Measurements from ENCODE around the gene ZNF813. TPM values are rescaled to one million over a fixed set of nuclear protein-coding genes. Genes with fewer than 3 reads are reported as not detected.
"Not testable (repeated sequence)": the region's sequence is repeated elsewhere in the genome, so short reads cannot be mapped to it uniquely, and the experiment has no call there.

Gene ZNF813
- total and polyA plus RNA-seq, 10 donors = 1.1 to 7.5 (median 4.4) TPM

- H3K4me3 ChIP-seq = peak overlapping the region in 1 of 8 donors; percentile 27
- DNase-seq = no peak
- WGBS, 5 donors = 13 to 22% (median 17%) methylated on average over 18 to 19 of the region's 19 CpGs
- TF ChIP-seq POLR2AphosphoS5 (IDR thresholded peaks at IDR 0.05) (no peak), POLR2A (IDR thresholded peaks at IDR 0.05) (no peak)
- TF ChIP-seq, protein P1, sequence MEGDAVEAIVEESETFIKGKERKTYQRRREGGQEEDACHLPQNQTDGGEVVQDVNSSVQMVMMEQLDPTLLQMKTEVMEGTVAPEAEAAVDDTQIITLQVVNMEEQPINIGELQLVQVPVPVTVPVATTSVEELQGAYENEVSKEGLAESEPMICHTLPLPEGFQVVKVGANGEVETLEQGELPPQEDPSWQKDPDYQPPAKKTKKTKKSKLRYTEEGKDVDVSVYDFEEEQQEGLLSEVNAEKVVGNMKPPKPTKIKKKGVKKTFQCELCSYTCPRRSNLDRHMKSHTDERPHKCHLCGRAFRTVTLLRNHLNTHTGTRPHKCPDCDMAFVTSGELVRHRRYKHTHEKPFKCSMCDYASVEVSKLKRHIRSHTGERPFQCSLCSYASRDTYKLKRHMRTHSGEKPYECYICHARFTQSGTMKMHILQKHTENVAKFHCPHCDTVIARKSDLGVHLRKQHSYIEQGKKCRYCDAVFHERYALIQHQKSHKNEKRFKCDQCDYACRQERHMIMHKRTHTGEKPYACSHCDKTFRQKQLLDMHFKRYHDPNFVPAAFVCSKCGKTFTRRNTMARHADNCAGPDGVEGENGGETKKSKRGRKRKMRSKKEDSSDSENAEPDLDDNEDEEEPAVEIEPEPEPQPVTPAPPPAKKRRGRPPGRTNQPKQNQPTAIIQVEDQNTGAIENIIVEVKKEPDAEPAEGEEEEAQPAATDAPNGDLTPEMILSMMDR (IDR thresholded peaks at IDR 0.05 in 8 of 11, conservative IDR thresholded peaks at IDR 0.05 in 3 of 11) = no peak
- H3K9me3 ChIP-seq = peaks cover 0 to 67% (median 42%) of the 10 kb centered on the region in 8 donors
- H3K36me3 ChIP-seq = no peaks in the 10 kb centered on the region
- H3K4me1 ChIP-seq = peaks cover 0 to 15% (median 10%) of the 10 kb centered on the region in 6 donors
- peaks cover 0 to 22% (median 0%) of the 10 kb centered on the region in 7 donors for H3K27me3 ChIP-seq (replicated peaks in 1 of 7)
- no peak overlapping the region for H3K27ac ChIP-seq
- intact Hi-C loops (cut with DNase I; ENCODE audit: low total_unique reads) = no loop called here
These were observed 4.3 kb upstream of the ZNF813 start for GRCh38 chr19:53463263-53463662.

- Histone ChIP-seq H3K9me3 (peaks cover 0 to 46% (median 11%) of the 10 kb centered on the region in 8 donors), H3K27me3 (replicated peaks in 1 of 7) (peaks cover 0 to 22% (median 0%) of the 10 kb centered on the region in 7 donors), H3K4me3 (peak overlapping the region; percentile 52 to 82 (median 62)), H3K36me3 (peaks cover 0 to 11% (median 0%) of the 10 kb centered on the region in 6 donors), H3K4me1 (peaks cover 0 to 22% (median 19%) of the 10 kb centered on the region in 6 donors), H3K27ac (peak overlapping the region in 6 of 8 donors; percentile 77 to 88 (median 84))
- intact Hi-C loops (cut with DNase I; ENCODE audit: low total_unique reads) = no loop called here
- peak; percentile 80 for DNase-seq
- WGBS, 5 donors = 9 to 15% (median 12%) methylated on average over 30 to 31 of the region's 31 CpGs
- TF ChIP-seq, protein P1 (IDR thresholded peaks at IDR 0.05 in 8 of 11, conservative IDR thresholded peaks at IDR 0.05 in 3 of 11) = no peak
- TF ChIP-seq POLR2A (IDR thresholded peaks at IDR 0.05) (no peak), POLR2AphosphoS5 (IDR thresholded peaks at IDR 0.05) (no peak)
These were observed 628 bp upstream of the ZNF813 start for GRCh38 chr19:53466726-53467484.

DNA sequence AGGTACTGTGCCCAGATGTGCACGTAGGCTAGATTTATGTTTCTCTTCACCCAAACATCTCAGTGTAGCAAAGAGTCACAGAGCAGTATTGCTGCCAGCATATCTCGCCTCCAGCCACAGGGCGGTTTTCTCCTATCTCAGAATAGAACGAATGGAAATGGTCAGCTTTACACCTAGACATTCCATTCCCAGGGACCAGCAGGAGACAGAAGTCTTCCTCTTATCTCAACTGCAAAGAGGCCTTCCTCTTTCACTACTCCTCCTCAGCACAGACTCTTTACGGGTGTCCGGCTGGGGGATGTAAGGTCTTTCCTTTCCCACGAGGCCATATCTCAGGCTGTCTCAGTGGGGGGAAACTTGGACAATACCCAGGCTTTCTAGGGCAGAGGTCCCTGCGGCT lies 1.1 kb downstream of the ZNF813 start:
- peaks cover 0 to 22% (median 19%) of the 10 kb centered on the region in 6 donors for H3K4me1 ChIP-seq
- 38 to 49% (median 45%) methylated on average over 8 of the region's 8 CpGs for WGBS, 5 donors
- DNase-seq; intact Hi-C loops (cut with DNase I; ENCODE audit: low total_unique reads); H3K27ac ChIP-seq: not testable (repeated sequence)
- H3K4me3 ChIP-seq = peak overlapping the region in 7 of 8 donors; percentile 52 to 82 (median 63)
- peaks cover 0 to 14% (median 0%) of the 10 kb centered on the region in 7 donors for H3K27me3 ChIP-seq (replicated peaks in 1 of 7)
- H3K9me3 ChIP-seq = peaks cover 0 to 47% (median 12%) of the 10 kb centered on the region in 8 donors
- peaks cover 0 to 28% (median 0%) of the 10 kb centered on the region in 6 donors for H3K36me3 ChIP-seq

DNA sequence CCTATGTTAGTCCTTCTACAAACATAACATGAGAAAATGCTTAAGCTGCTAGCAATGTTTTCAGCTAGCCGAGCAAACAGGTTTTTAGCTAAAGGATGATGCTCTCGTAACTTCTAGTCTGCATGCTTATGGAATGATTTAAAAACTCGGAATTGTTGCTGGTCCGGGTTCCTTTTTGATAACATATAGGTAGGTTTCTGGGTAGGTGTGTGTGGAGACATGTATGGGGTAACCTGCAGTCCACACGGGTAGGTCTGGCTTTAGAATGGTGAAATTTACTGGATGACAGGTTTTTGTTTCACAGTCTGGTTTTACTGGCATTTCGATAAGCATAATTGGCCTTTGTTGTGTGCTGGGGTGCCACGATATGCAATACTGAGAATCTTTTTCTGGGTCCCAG lies 4.4 kb downstream of the ZNF813 start:
- no peak for DNase-seq
- peaks cover 0 to 61% (median 9%) of the 10 kb centered on the region in 6 donors for H3K36me3 ChIP-seq
- H3K4me1 ChIP-seq = peaks cover 0 to 16% (median 16%) of the 10 kb centered on the region in 6 donors
- TF ChIP-seq POLR2A (IDR thresholded peaks at IDR 0.05) (no peak), POLR2AphosphoS5 (IDR thresholded peaks at IDR 0.05) (no peak)
- TF ChIP-seq, protein P1 (IDR thresholded peaks at IDR 0.05 in 8 of 11, conservative IDR thresholded peaks at IDR 0.05 in 3 of 11) = no peak
- peaks cover 0 to 68% (median 43%) of the 10 kb centered on the region in 8 donors for H3K9me3 ChIP-seq
- 87 to 97% (median 94%) methylated on average over 7 of the region's 7 CpGs for WGBS, 5 donors
- intact Hi-C loops (cut with DNase I; ENCODE audit: low total_unique reads) = no loop called here
- no peak overlapping the region for H3K27ac ChIP-seq
- no peak overlapping the region for H3K4me3 ChIP-seq
- no peaks in the 10 kb centered on the region for H3K27me3 ChIP-seq (replicated peaks in 1 of 7)

- Histone ChIP-seq H3K36me3 (peaks cover 5 to 90% (median 30%) of the 10 kb centered on the region in 6 donors), H3K9me3 (peaks cover 4 to 97% (median 72%) of the 10 kb centered on the region in 8 donors)
- H3K4me1 ChIP-seq; DNase-seq; H3K27ac ChIP-seq; H3K27me3 ChIP-seq (replicated peaks in 1 of 7); intact Hi-C loops (cut with DNase I; ENCODE audit: low total_unique reads); H3K4me3 ChIP-seq: not testable (repeated sequence)
- 13 to 54% (median 39%) methylated on average over 1 of the region's 1 CpG for WGBS, 5 donors
These were observed 7.3 kb downstream of the ZNF813 start for GRCh38 chr19:53474832-53475231.

- Histone ChIP-seq H3K36me3 (peaks cover 5 to 96% (median 33%) of the 10 kb centered on the region in 6 donors), H3K9me3 (peaks cover 5 to 97% (median 78%) of the 10 kb centered on the region in 8 donors)
- H3K4me3 ChIP-seq; DNase-seq; H3K27ac ChIP-seq; intact Hi-C loops (cut with DNase I; ENCODE audit: low total_unique reads); H3K27me3 ChIP-seq (replicated peaks in 1 of 7); H3K4me1 ChIP-seq: not testable (repeated sequence)
- 82 to 89% (median 88%) methylated on average over 6 of the region's 6 CpGs for WGBS, 5 donors
These were observed 7.9 kb downstream of the ZNF813 start for GRCh38 chr19:53475470-53475869.

GRCh38 chr19:53483751-53484150 lies 16.2 kb downstream of the ZNF813 start:
- peaks cover 12 to 100% (median 97%) of the 10 kb centered on the region in 8 donors for H3K9me3 ChIP-seq
- H3K4me3 ChIP-seq; DNase-seq; H3K27me3 ChIP-seq (replicated peaks in 1 of 7); H3K27ac ChIP-seq; H3K4me1 ChIP-seq; intact Hi-C loops (cut with DNase I; ENCODE audit: low total_unique reads): not testable (repeated sequence)
- H3K36me3 ChIP-seq = peaks cover 9 to 96% (median 58%) of the 10 kb centered on the region in 6 donors
- 95 to 100% (median 97%) methylated on average over 2 of the region's 2 CpGs for WGBS, 5 donors

Data from spleen (tissue), 11 donors.